A549 (cell line): Measurements from ENCODE around the gene CPLX1. TPM values are rescaled to one million over a fixed set of nuclear protein-coding genes. Genes with fewer than 3 reads are reported as not detected.
"Not testable (repeated sequence)": the region's sequence is repeated elsewhere in the genome, so short reads cannot be mapped to it uniquely, and the experiment has no call there.

Experiments
- ATAC-seq, 2 experiments: fragments of 200-7000 bp in 1 of 2; fragments of >200 bp in 1 of 2; cut with Nextera tagmentation in 1 of 2; cut with Tn5 transposase in 1 of 2; 3 replicates each; pipeline versions ENCODE4 v1.8.0 to v1.9.1; 2018 to 2020; ENCODE audit warnings: mild to moderate bottlenecking in 1 of 2, moderate library complexity in 1 of 2
- CTCF ChIA-PET: fragments of 300-600 bp; sonication (Branson Sonifier 250); formaldehyde crosslinking; extraction: SDS; loops from one replicate; lab custom pipeline; 2021; ENCODE audit warnings: antibody characterized with exemption, inconsistent platforms; lab: Yijun Ruan, JAX
- POLR2A ChIA-PET: fragments of 350-600 bp; formaldehyde crosslinking; extraction: SDS; loops from one replicate; lab custom pipeline; 2021; ENCODE audit warnings: antibody characterized with exemption, inconsistent platforms; lab: Yijun Ruan, JAX
- DNase-seq, 2 experiments: peaks; one replicate each; pipeline versions ENCODE4 v3.0.0 to v3.0.0-alpha.2; 2011 to 2016; ENCODE audit warnings: low read depth in 1 of 2, low spot score in 1 of 2
- FAIRE-seq: peaks from 2 replicates; lab custom pipeline; 2011; peaks lifted over from hg19 to GRCh38; lab: Jason Lieb, UNC
- H3K27ac ChIP-seq, 2 experiments: fragments of >200 bp; sonication (Bioruptor Twin); formaldehyde crosslinking; 3 replicates each; pipeline ENCODE4 v1.5.1; 2016 to 2017
- H3K4me1 ChIP-seq: fragments of >200 bp; sonication (Bioruptor Twin); formaldehyde crosslinking; 3 replicates; pipeline ENCODE4 v1.6.1; 2016
- H3K4me2 ChIP-seq: fragments of >200 bp; sonication (Bioruptor Twin); formaldehyde crosslinking; 3 replicates; pipeline ENCODE4 v1.6.1; 2016
- H3K4me3 ChIP-seq: fragments of >200 bp; sonication (Bioruptor Twin); formaldehyde crosslinking; 3 replicates; pipeline ENCODE4 v1.5.1; 2016
- H3K9me3 ChIP-seq: fragments of >200 bp; sonication (Bioruptor Twin); formaldehyde crosslinking; 3 replicates; pipeline ENCODE4 v1.6.1; 2016
- BHLHE40 ChIP-seq: IDR thresholded peaks from 2 replicates; pipeline ENCODE4 v1.6.1; 2012; ENCODE audit warnings: low read depth, low read length, inconsistent platforms
- CBX2 ChIP-seq: fragments of 200-600 bp; sonication (generic); IDR thresholded peaks from 2 replicates; pipeline ENCODE4 v1.6.1; 2016; ENCODE audit warnings: low read depth, mild to moderate bottlenecking, borderline replicate concordance
- CHD4 ChIP-seq: fragments of 200-600 bp; sonication (generic); IDR thresholded peaks from 2 replicates; pipeline ENCODE4 v1.6.1; 2016; ENCODE audit warnings: antibody characterized with exemption, mild to moderate bottlenecking, borderline replicate concordance
- CTCF ChIP-seq: fragments of >200 bp; sonication (Bioruptor Twin); formaldehyde crosslinking; IDR thresholded peaks from 3 replicates; pipeline ENCODE4 v1.5.1; 2016
- E2F6 ChIP-seq: IDR thresholded peaks from 2 replicates; pipeline ENCODE4 v1.6.1; 2012; ENCODE audit warnings: low read depth, borderline replicate concordance
- EHF ChIP-seq: fragments of 250-450 bp; sonication (Bioruptor Pico); IDR thresholded peaks from 2 replicates; pipeline ENCODE4 v1.5.0; 2020; ENCODE audit warnings: mild to moderate bottlenecking
- ELK1 ChIP-seq: fragments of 150-350 bp; IDR thresholded peaks from 2 replicates; pipeline ENCODE4 v1.6.1; 2014; ENCODE audit warnings: low read depth, mild to moderate bottlenecking, low read length
- FOSB ChIP-seq: fragments of 250-450 bp; sonication (Bioruptor Pico); IDR thresholded peaks from 2 replicates; pipeline ENCODE4 v1.5.0; 2020; ENCODE audit warnings: mild to moderate bottlenecking, moderate library complexity
- HDAC2 ChIP-seq: fragments of 200-600 bp; sonication (generic); IDR thresholded peaks from 2 replicates; pipeline ENCODE4 v1.6.1; 2016
- MAX ChIP-seq: IDR thresholded peaks from 2 replicates; pipeline ENCODE4 v1.6.1; 2012
- NR3C1 ChIP-seq: fragments of >200 bp; sonication (Bioruptor Twin); formaldehyde crosslinking; IDR thresholded peaks from 3 replicates; pipeline ENCODE4 v1.6.1; 2017
- RAD21 ChIP-seq, 2 experiments: fragments of >200 bp in 1 of 2; sonication (Bioruptor Twin) in 1 of 2; formaldehyde crosslinking in 1 of 2; IDR thresholded peaks in 1 of 2; conservative IDR thresholded peaks in 1 of 2; 2 replicates in 1 of 2; 3 replicates in 1 of 2; pipeline ENCODE4 v1.6.1; 2012 to 2018; ENCODE audit warnings: inconsistent platforms in 1 of 2
- RCOR1 ChIP-seq: fragments of 150-350 bp; IDR thresholded peaks from 2 replicates; pipeline ENCODE4 v1.6.1; 2014; ENCODE audit warnings: antibody characterized with exemption, low read length, low read depth
- RNF2 ChIP-seq: fragments of 200-600 bp; sonication (generic); IDR thresholded peaks from 2 replicates; pipeline ENCODE4 v1.6.1; 2016; ENCODE audit warnings: low read depth, mild to moderate bottlenecking, antibody characterized with exemption, moderate library complexity, borderline replicate concordance
- SMC3 ChIP-seq: fragments of >200 bp; sonication (Bioruptor Twin); formaldehyde crosslinking; IDR thresholded peaks from 3 replicates; pipeline ENCODE4 v1.6.1; 2018; ENCODE audit warnings: inconsistent platforms
- TFCP2L1 ChIP-seq: fragments of 250-450 bp; sonication (Bioruptor Pico); IDR thresholded peaks from 2 replicates; pipeline ENCODE4 v1.5.0; 2021; ENCODE audit warnings: mild to moderate bottlenecking
- WGBS: methylation state at CpG from one replicate; pipeline ENCODE4 v1.1.6; 2017; ENCODE audit errors: missing lambda C conversion rate; 5-methylcytosine and 5-hydroxymethylcytosine counted together
- polyA plus RNA-seq, 4 experiments: library from polyadenylated mRNA; depleted of rRNA in 3 of 4; stranded (reverse); fragments of >200 nt; fragmentation: RNase III in 1 of 4; extraction: RNeasy Plus Mini Kit Qiagen cat#74134 plus additional on column Dnase treatment in 1 of 4; gene quantifications; 2 replicates in 3 of 4; 3 replicates in 1 of 4; pipeline ENCODE4 v1.2.3, GENCODE V29; 2011 to 2017

CPLX1 gene
- polyA plus RNA-seq, 2 of the 4 experiments (the other 2 are of a cell fraction) = 0.19 to 0.57 TPM

GRCh38 chr4:777520-778262 is 48.2 kb downstream of the CPLX1 start:
- no peak for FAIRE-seq

GRCh38 chr4:776743-777441 is 49.0 kb downstream of the CPLX1 start:
- TF ChIP-seq CBX2 = no peak
- no peak for TF ChIP-seq CHD4
- no peak for TF ChIP-seq MAX
- TF ChIP-seq EHF (CRISPR knock-in tag) = no peak
- no peak for TF ChIP-seq HDAC2
- TF ChIP-seq BHLHE40 = no peak
- no peak for TF ChIP-seq RCOR1
- no peak for TF ChIP-seq RAD21 (conservative IDR thresholded peaks at IDR 0.05 in 1 of 2, IDR thresholded peaks at IDR 0.05 in 1 of 2)
- TF ChIP-seq E2F6 = no peak
- no peak for TF ChIP-seq CTCF
- no peak for TF ChIP-seq TFCP2L1 (CRISPR knock-in tag)
- TF ChIP-seq NR3C1 = no peak
- TF ChIP-seq, all 56 proteins: peak for 0
- H3K27ac ChIP-seq = no peak overlapping the region
- FAIRE-seq (no peak), DNase-seq (no peak), ATAC-seq (no peak)
- ChIA-PET POLR2A (interaction anchor here (0.6 kb wide), 1 partner anchor 38 kb away, joined by 6 read pairs; no protein-coding TSS in a partner anchor), CTCF (interaction anchor here (2.1 to 3.0 kb wide), 2 partner anchors 12 to 35 kb away, joined by 5 to 8 read pairs; no protein-coding TSS in a partner anchor)
- H3K4me2 ChIP-seq = no peak overlapping the region
- H3K4me1 ChIP-seq = peaks cover 9% of the 10 kb centered on the region; the same call in 2 of the 3 replicates
- no peaks in the 10 kb centered on the region for H3K9me3 ChIP-seq
- 84% methylated on average over 9 of the region's 9 CpGs for WGBS
- H3K4me3 ChIP-seq = no peak overlapping the region

More at GRCh38 chr4:777520-778262, 48.2 kb downstream of the CPLX1 start:
- H3K9me3 ChIP-seq = no peaks in the 10 kb centered on the region
- TF ChIP-seq CHD4 = no peak
- no peak for TF ChIP-seq FOSB (CRISPR knock-in tag)
- TF ChIP-seq RNF2 = no peak
- TF ChIP-seq ELK1 = no peak
- no peak for TF ChIP-seq MAX
- no peak for TF ChIP-seq SMC3
- TF ChIP-seq E2F6 = no peak
- TF ChIP-seq EHF (CRISPR knock-in tag) = no peak
- TF ChIP-seq TFCP2L1 (CRISPR knock-in tag) = no peak
- POLR2A ChIA-PET = no interaction called here
- H3K4me2 ChIP-seq = no peak overlapping the region
- H3K27ac ChIP-seq = no peak overlapping the region
- 95% methylated on average over 6 of the region's 6 CpGs for WGBS
- CTCF ChIA-PET = interaction anchor here (0.6 to 1.4 kb wide), 3 partner anchors 35 to 852 kb away, joined by 3 to 4 read pairs (median 3); no protein-coding TSS in a partner anchor
- H3K4me3 ChIP-seq = no peak overlapping the region
- ATAC-seq (no peak), DNase-seq (no peak)
- peaks cover 13% of the 10 kb centered on the region for H3K4me1 ChIP-seq

GRCh38 chr4:775485-775884 is 50.4 kb downstream of the CPLX1 start:
- POLR2A ChIA-PET, ATAC-seq, H3K9me3 ChIP-seq, FAIRE-seq, H3K4me2 ChIP-seq, H3K27ac ChIP-seq, H3K4me3 ChIP-seq, H3K4me1 ChIP-seq, DNase-seq: not testable (repeated sequence)
- CTCF ChIA-PET = interaction anchor here (2.1 to 3.0 kb wide), 2 partner anchors 11 to 33 kb away, joined by 5 to 8 read pairs; no protein-coding TSS in a partner anchor
- 100% methylated on average over 2 of the region's 2 CpGs for WGBS

GRCh38 chr4:774419-775092 is 51.4 kb downstream of the CPLX1 start:
- FAIRE-seq, POLR2A ChIA-PET, H3K27ac ChIP-seq, H3K4me3 ChIP-seq, H3K9me3 ChIP-seq, ATAC-seq, DNase-seq, H3K4me2 ChIP-seq, H3K4me1 ChIP-seq: not testable (repeated sequence)
- 89% methylated on average over 30 of the region's 30 CpGs for WGBS
- CTCF ChIA-PET = interaction anchor here (0.6 to 3.0 kb wide), 3 partner anchors 10 to 34 kb away, joined by 3 to 8 read pairs (median 5); no protein-coding TSS in a partner anchor
